Activated CD8-positive, alpha-beta T cell treated with anti-CD3 and anti-CD28 coated beads for 36 hours (primary cell): Measurements from ENCODE around the gene SLC38A11. TPM values are rescaled to one million over a fixed set of nuclear protein-coding genes. Genes with fewer than 3 reads are reported as not detected.

Experiments
- ATAC-seq: fragments of 200-7000 bp; cut with Tn5 transposase; one replicate; pipeline ENCODE4 v1.10.0; 2021; ENCODE audit warnings: mild to moderate bottlenecking, moderate library complexity
- CTCF ChIA-PET: fragments of 350-600 bp; sonication (Branson Sonifier 250); formaldehyde crosslinking; loops from one replicate; lab custom pipeline; 2021; ENCODE audit warnings: antibody characterized with exemption; lab: Charles Lee
- POLR2A ChIA-PET: fragments of 350-600 bp; sonication (Branson Sonifier 250); formaldehyde crosslinking; loops from one replicate; lab custom pipeline; 2021; ENCODE audit warnings: antibody characterized with exemption; lab: Charles Lee
- DNase-seq: peaks from one replicate; pipeline ENCODE4 v3.0.0-alpha.2; 2020
- H3K27ac Mint-ChIP-seq: one replicate; pipeline ENCODE4 v1.8.0; 2021; ENCODE audit warnings: mild to moderate bottlenecking, mixed read lengths
- H3K27me3 Mint-ChIP-seq: one replicate; pipeline ENCODE4 v1.8.0; 2021; ENCODE audit warnings: mixed read lengths
- H3K36me3 Mint-ChIP-seq: one replicate; pipeline ENCODE4 v1.8.0; 2021; ENCODE audit warnings: low read depth, mixed read lengths
- H3K4me1 Mint-ChIP-seq: one replicate; pipeline ENCODE4 v1.8.0; 2021; ENCODE audit warnings: low read depth, mixed read lengths
- H3K4me3 Mint-ChIP-seq: one replicate; pipeline ENCODE4 v1.8.0; 2021; ENCODE audit warnings: mild to moderate bottlenecking, moderate library complexity, mixed read lengths
- H3K9me3 Mint-ChIP-seq: one replicate; pipeline ENCODE4 v1.8.0; 2021; ENCODE audit warnings: mixed read lengths
- CTCF ChIP-seq: fragments of 200-600 bp; IDR thresholded peaks from one replicate; pipeline ENCODE4 v1.8.0; 2022; ENCODE audit warnings: antibody characterized with exemption, mild to moderate bottlenecking
- intact Hi-C: fragments of 100-400 bp; cut with micrococcal nuclease; formaldehyde crosslinking; loops from one replicate; pipeline ENCODE4 v1.10.0; 2022
- total RNA-seq, 2 experiments: library from RNA; stranded (reverse); gene quantifications; one replicate each; pipeline ENCODE4 v1.2.3, GENCODE V29; 2021

The SLC38A11 gene
- total RNA-seq, 2 experiments from 2014 or later: not detected

- intact Hi-C loops: no loop called here
These were observed 6.8 kb downstream of the SLC38A11 start for GRCh38 chr2:164948540-164948939.

GRCh38 chr2:164947281-164947680 lies 8.0 kb downstream of the SLC38A11 start:
- H3K9me3 Mint-ChIP-seq: no peaks in the 10 kb centered on the region
- no peak overlapping the region for H3K27ac Mint-ChIP-seq
- no peak for ATAC-seq
- DNase-seq: no peak
- intact Hi-C loops: no loop called here
- H3K27me3 Mint-ChIP-seq: peaks cover 6% of the 10 kb centered on the region
- no peaks in the 10 kb centered on the region for H3K36me3 Mint-ChIP-seq
- no peak for TF ChIP-seq CTCF
- H3K4me3 Mint-ChIP-seq: no peak overlapping the region
- ChIA-PET CTCF (no interaction called here), POLR2A (no interaction called here)
- H3K4me1 Mint-ChIP-seq: no peaks in the 10 kb centered on the region

More at GRCh38 chr2:164948540-164948939, 6.8 kb downstream of the SLC38A11 start:
- Mint-ChIP-seq H3K4me3 (no peak overlapping the region), H3K27ac (no peak overlapping the region), H3K9me3 (no peaks in the 10 kb centered on the region), H3K27me3 (peaks cover 8% of the 10 kb centered on the region), H3K36me3 (no peaks in the 10 kb centered on the region), H3K4me1 (no peaks in the 10 kb centered on the region)
- no peak for TF ChIP-seq CTCF
- ATAC-seq (no peak), DNase-seq (no peak)
- ChIA-PET CTCF (no interaction called here), POLR2A (no interaction called here)

GRCh38 chr2:164943289-164943688 lies 12.0 kb downstream of the SLC38A11 start:
- no peak for DNase-seq
- TF ChIP-seq CTCF: no peak
- Mint-ChIP-seq H3K27ac (no peak overlapping the region), H3K4me3 (no peak overlapping the region), H3K36me3 (no peaks in the 10 kb centered on the region), H3K9me3 (no peaks in the 10 kb centered on the region), H3K27me3 (no peaks in the 10 kb centered on the region), H3K4me1 (no peaks in the 10 kb centered on the region)
- ChIA-PET CTCF (no interaction called here), POLR2A (no interaction called here)
- intact Hi-C loops: no loop called here
- no peak for ATAC-seq

- CTCF ChIA-PET: interaction anchor here (0.6 kb wide), 1 partner anchor 184 kb away, joined by 3 read pairs; no protein-coding TSS in a partner anchor
- Mint-ChIP-seq H3K36me3 (no peaks in the 10 kb centered on the region), H3K27ac (no peak overlapping the region), H3K9me3 (no peaks in the 10 kb centered on the region), H3K27me3 (no peaks in the 10 kb centered on the region), H3K4me1 (no peaks in the 10 kb centered on the region), H3K4me3 (no peak overlapping the region)
- TF ChIP-seq CTCF: no peak
- no peak for DNase-seq
- intact Hi-C loops: no loop called here
- no peak for ATAC-seq
- POLR2A ChIA-PET: no interaction called here
These were observed 17.4 kb downstream of the SLC38A11 start for GRCh38 chr2:164937864-164938401.

GRCh38 chr2:164935118-164936101 lies 19.9 kb downstream of the SLC38A11 start:
- no peak for TF ChIP-seq CTCF
- ChIA-PET POLR2A (no interaction called here), CTCF (no interaction called here)
- Mint-ChIP-seq H3K4me1 (no peaks in the 10 kb centered on the region), H3K36me3 (no peaks in the 10 kb centered on the region), H3K27ac (no peak overlapping the region), H3K9me3 (no peaks in the 10 kb centered on the region), H3K27me3 (no peaks in the 10 kb centered on the region), H3K4me3 (no peak overlapping the region)
- ATAC-seq: no peak
- intact Hi-C loops: no loop called here
- no peak for DNase-seq
